ENCODE results near the gene TWIST2.

TWIST2 gene

GRCh38 chr2:238888781-238889180 lies 40.9 kb downstream of the TWIST2 start:
- Histone ChIP-seq H3K27ac (no peak overlapping the region), H3K4me3 (no peak overlapping the region), H3K9me3 (ENCODE audit: low read depth, low read length) (no peaks in the 10 kb centered on the region), H3K36me3 (ENCODE audit: insufficient read depth, low read length) (no peaks in the 10 kb centered on the region), H3K9ac (ENCODE audit: insufficient read length) (no peak overlapping the region)
- DNase-seq (ENCODE audit: low read depth, low spot score): no peak
- TF ChIP-seq EZH2 (IDR thresholded peaks at IDR 0.05) (no peak), FOXP2 (optimal IDR thresholded peaks at IDR 0.05; ENCODE audit: control extremely low read depth, extremely low read length, insufficient read depth) (no peak), POLR2AphosphoS5 (IDR thresholded peaks at IDR 0.05; ENCODE audit: borderline replicate concordance, low read depth, low read length) (no peak)

- no peak overlapping the region for H3K4me3 ChIP-seq
- no peak for DNase-seq (ENCODE audit: low read depth, low spot score)
- H3K9ac ChIP-seq (ENCODE audit: insufficient read length): no peak overlapping the region
- no peaks in the 10 kb centered on the region for H3K36me3 ChIP-seq (ENCODE audit: insufficient read depth, low read length)
- H3K9me3 ChIP-seq (ENCODE audit: low read depth, low read length): no peaks in the 10 kb centered on the region
- no peak overlapping the region for H3K27ac ChIP-seq
- TF ChIP-seq EZH2 (IDR thresholded peaks at IDR 0.05) (no peak), POLR2AphosphoS5 (IDR thresholded peaks at IDR 0.05; ENCODE audit: borderline replicate concordance, low read depth, low read length) (no peak), FOXP2 (optimal IDR thresholded peaks at IDR 0.05; ENCODE audit: control extremely low read depth, extremely low read length, insufficient read depth) (no peak)
These were observed 42.2 kb downstream of the TWIST2 start for GRCh38 chr2:238890131-238890530.

GRCh38 chr2:238890618-238891456 lies 43.0 kb downstream of the TWIST2 start:
- no peak overlapping the region for H3K9ac ChIP-seq (ENCODE audit: insufficient read length)

GRCh38 chr2:238891457-238892203 lies 43.7 kb downstream of the TWIST2 start:
- no peaks in the 10 kb centered on the region for H3K36me3 ChIP-seq (ENCODE audit: insufficient read depth, low read length)
- no peak overlapping the region for H3K27ac ChIP-seq
- no peak overlapping the region for H3K9ac ChIP-seq (ENCODE audit: insufficient read length)
- no peak overlapping the region for H3K4me3 ChIP-seq
- H3K9me3 ChIP-seq (ENCODE audit: low read depth, low read length): no peaks in the 10 kb centered on the region
- TF ChIP-seq FOXP2 (optimal IDR thresholded peaks at IDR 0.05; ENCODE audit: control extremely low read depth, extremely low read length, insufficient read depth) (no peak), POLR2AphosphoS5 (IDR thresholded peaks at IDR 0.05; ENCODE audit: borderline replicate concordance, low read depth, low read length) (no peak), EZH2 (IDR thresholded peaks at IDR 0.05) (no peak)
- no peak for DNase-seq (ENCODE audit: low read depth, low spot score)

More at GRCh38 chr2:238890618-238891456, 43.0 kb downstream of the TWIST2 start:
- H3K27ac ChIP-seq: no peak overlapping the region
- TF ChIP-seq EZH2 (IDR thresholded peaks at IDR 0.05) (peak; percentile 78), FOXP2 (optimal IDR thresholded peaks at IDR 0.05; ENCODE audit: control extremely low read depth, extremely low read length, insufficient read depth) (no peak), POLR2AphosphoS5 (IDR thresholded peaks at IDR 0.05; ENCODE audit: borderline replicate concordance, low read depth, low read length) (no peak)
- H3K36me3 ChIP-seq (ENCODE audit: insufficient read depth, low read length): no peaks in the 10 kb centered on the region
- H3K9me3 ChIP-seq (ENCODE audit: low read depth, low read length): no peaks in the 10 kb centered on the region
- no peak for DNase-seq (ENCODE audit: low read depth, low spot score)
- no peak overlapping the region for H3K4me3 ChIP-seq

GRCh38 chr2:238892204-238892500 lies 44.3 kb downstream of the TWIST2 start:
- Histone ChIP-seq H3K9ac (ENCODE audit: insufficient read length) (no peak overlapping the region), H3K36me3 (ENCODE audit: insufficient read depth, low read length) (no peaks in the 10 kb centered on the region), H3K27ac (no peak overlapping the region), H3K4me3 (no peak overlapping the region), H3K9me3 (ENCODE audit: low read depth, low read length) (no peaks in the 10 kb centered on the region)
- TF ChIP-seq POLR2AphosphoS5 (IDR thresholded peaks at IDR 0.05; ENCODE audit: borderline replicate concordance, low read depth, low read length): no peak
- TF ChIP-seq FOXP2 (optimal IDR thresholded peaks at IDR 0.05; ENCODE audit: control extremely low read depth, extremely low read length, insufficient read depth): no peak
- no peak for TF ChIP-seq EZH2 (IDR thresholded peaks at IDR 0.05)
- no peak for DNase-seq (ENCODE audit: low read depth, low spot score)

GRCh38 chr2:238892796-238893195 lies 44.9 kb downstream of the TWIST2 start:
- H3K4me3 ChIP-seq: no peak overlapping the region
- no peaks in the 10 kb centered on the region for H3K9me3 ChIP-seq (ENCODE audit: low read depth, low read length)
- TF ChIP-seq EZH2 (IDR thresholded peaks at IDR 0.05): no peak
- TF ChIP-seq FOXP2 (optimal IDR thresholded peaks at IDR 0.05; ENCODE audit: control extremely low read depth, extremely low read length, insufficient read depth): no peak
- TF ChIP-seq POLR2AphosphoS5 (IDR thresholded peaks at IDR 0.05; ENCODE audit: borderline replicate concordance, low read depth, low read length): no peak
- H3K9ac ChIP-seq (ENCODE audit: insufficient read length): no peak overlapping the region
- no peak for DNase-seq (ENCODE audit: low read depth, low spot score)
- no peaks in the 10 kb centered on the region for H3K36me3 ChIP-seq (ENCODE audit: insufficient read depth, low read length)
- no peak overlapping the region for H3K27ac ChIP-seq

GRCh38 chr2:238893349-238894000 lies 45.6 kb downstream of the TWIST2 start:
- no peak for TF ChIP-seq POLR2AphosphoS5 (IDR thresholded peaks at IDR 0.05; ENCODE audit: borderline replicate concordance, low read depth, low read length)
- TF ChIP-seq EZH2 (IDR thresholded peaks at IDR 0.05): no peak
- no peak for TF ChIP-seq FOXP2 (optimal IDR thresholded peaks at IDR 0.05; ENCODE audit: control extremely low read depth, extremely low read length, insufficient read depth)
- Histone ChIP-seq H3K9ac (ENCODE audit: insufficient read length) (no peak overlapping the region), H3K4me3 (no peak overlapping the region), H3K27ac (no peak overlapping the region), H3K9me3 (ENCODE audit: low read depth, low read length) (no peaks in the 10 kb centered on the region), H3K36me3 (ENCODE audit: insufficient read depth, low read length) (no peaks in the 10 kb centered on the region)
- no peak for DNase-seq (ENCODE audit: low read depth, low spot score)
